MM.1S (cell line): ENCODE measurements around the gene TMEM106A.
A peak's percentile ranks its signal among the peaks of the same experiment; 100 is the strongest.

ENCODE experiments used
- DNase-seq: peaks from one replicate; pipeline ENCODE4 v3.0.0-alpha.2; 2015
- H2AFZ ChIP-seq: fragments of 300-600 bp; sonication (generic); 2 replicates; pipeline ENCODE4 v1.6.0; 2016; ENCODE audit warnings: antibody characterized with exemption, low read length
- H3F3A ChIP-seq: fragments of 300-600 bp; sonication (generic); 2 replicates; pipeline ENCODE4 v1.6.1; 2016; ENCODE audit warnings: mild to moderate bottlenecking, antibody characterized with exemption, low read length, moderate library complexity, mixed read lengths; ENCODE audit not compliant: insufficient read depth
- H3K27ac ChIP-seq: fragments of 300-600 bp; sonication (generic); 2 replicates; pipeline ENCODE4 v1.5.1; 2016; ENCODE audit warnings: mild to moderate bottlenecking, low read length
- H3K27me3 ChIP-seq: fragments of 300-600 bp; sonication (generic); replicated peaks from 2 replicates; pipeline ENCODE4 v1.6.0; 2016; ENCODE audit warnings: low read length; ENCODE audit not compliant: insufficient read depth
- H3K36me3 ChIP-seq: fragments of 300-600 bp; sonication (generic); replicated peaks from 2 replicates; pipeline ENCODE4 v1.6.1; 2016; ENCODE audit warnings: mild to moderate bottlenecking, low read length, mixed read lengths; ENCODE audit not compliant: insufficient read depth
- H3K4me1 ChIP-seq: fragments of 300-600 bp; sonication (generic); 2 replicates; pipeline ENCODE4 v1.6.1; 2016; ENCODE audit warnings: low read length, mixed read lengths
- H3K4me2 ChIP-seq: fragments of 300-600 bp; sonication (generic); 2 replicates; pipeline ENCODE4 v1.6.0; 2016; ENCODE audit warnings: low read depth, low read length
- H3K4me3 ChIP-seq: fragments of 300-600 bp; sonication (generic); 2 replicates; pipeline ENCODE4 v1.5.1; 2016; ENCODE audit warnings: low read length, mixed read lengths
- H3K79me2 ChIP-seq: fragments of 300-600 bp; sonication (generic); 2 replicates; pipeline ENCODE4 v1.6.1; 2016; ENCODE audit warnings: mixed run types, low read length, mixed read lengths
- H3K9ac ChIP-seq: fragments of 300-600 bp; sonication (generic); 2 replicates; pipeline ENCODE4 v1.6.1; 2016; ENCODE audit warnings: low read length, mixed read lengths
- H3K9me2 ChIP-seq: fragments of 300-600 bp; sonication (generic); replicated peaks from 2 replicates; pipeline ENCODE4 v1.6.1; 2016; ENCODE audit warnings: mild to moderate bottlenecking, low read length, mixed read lengths; ENCODE audit not compliant: insufficient read depth
- H3K9me3 ChIP-seq: fragments of 300-600 bp; sonication (generic); replicated peaks from 2 replicates; pipeline ENCODE4 v1.6.1; 2016; ENCODE audit warnings: mild to moderate bottlenecking, low read length, mixed read lengths; ENCODE audit not compliant: insufficient read depth
- H4K20me1 ChIP-seq: fragments of 300-600 bp; sonication (generic); 2 replicates; pipeline ENCODE4 v1.6.1; 2016; ENCODE audit warnings: mild to moderate bottlenecking, low read length, moderate library complexity, mixed read lengths; ENCODE audit not compliant: insufficient read depth
- EZH2 ChIP-seq: fragments of 300-600 bp; sonication (generic); optimal IDR thresholded peaks from 2 replicates; pipeline ENCODE3; 2017; ENCODE audit warnings: low read depth, mild to moderate bottlenecking, antibody characterized with exemption, low read length, mixed read lengths
- EZH2phosphoT487 ChIP-seq: fragments of 300-600 bp; sonication (generic); IDR thresholded peaks from 2 replicates; pipeline ENCODE4 v1.6.1; 2018; ENCODE audit warnings: antibody characterized with exemption, low read length
- TF ChIP-seq, protein P1 (sequence below): fragments of 300-600 bp; sonication (generic); IDR thresholded peaks from 2 replicates; pipeline ENCODE4 v1.5.1; 2016; ENCODE audit warnings: antibody characterized with exemption, low read length, mixed read lengths

The TMEM106A gene

DNA sequence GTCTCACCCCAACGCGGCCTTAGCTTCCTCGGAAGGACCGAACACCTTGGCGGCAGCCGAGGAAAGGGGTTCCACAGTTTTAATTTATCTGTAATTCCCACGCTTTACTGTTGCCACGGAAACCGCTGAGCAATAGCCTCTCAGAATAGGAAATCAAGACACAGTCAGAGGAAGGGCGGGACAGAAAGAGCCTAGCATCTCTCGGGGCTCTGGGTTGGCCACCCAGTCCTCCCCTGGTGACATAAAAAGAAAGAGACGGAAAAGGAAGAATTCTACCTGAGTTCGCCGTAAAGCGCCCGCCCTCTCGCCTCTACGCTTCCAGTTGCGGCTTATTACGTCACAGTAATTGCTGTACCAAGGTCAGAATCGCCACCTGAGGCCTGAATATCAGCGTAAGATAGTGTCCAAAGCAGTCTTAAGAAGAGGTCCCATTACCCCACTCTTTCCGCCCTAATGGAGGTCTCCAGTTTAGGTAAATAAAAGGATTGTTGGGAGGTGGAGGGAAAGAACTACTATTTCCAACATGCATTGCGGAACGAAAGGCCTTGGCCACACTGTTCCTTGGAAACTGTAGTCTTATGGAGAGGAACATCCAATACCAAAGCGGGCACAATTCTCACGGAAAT is 41.4 kb upstream of the TMEM106A start:
- Histone ChIP-seq H4K20me1 (no peaks in the 10 kb centered on the region), H3K36me3 (no peaks in the 10 kb centered on the region), H3F3A (peaks cover 14% of the 10 kb centered on the region; the same call in 1 of the 2 replicates), H3K9me2 (no peaks in the 10 kb centered on the region), H3K4me3 (peak overlapping the region; percentile 83), H3K9me3 (no peaks in the 10 kb centered on the region), H3K4me1 (peaks cover 8% of the 10 kb centered on the region), H3K27me3 (no peaks in the 10 kb centered on the region), H3K9ac (peak overlapping the region; percentile 89), H3K4me2 (peak overlapping the region; percentile 81), H2AFZ (peak overlapping the region; percentile 70), H3K27ac (peak overlapping the region; percentile 95), H3K79me2 (peaks cover 60% of the 10 kb centered on the region)
- peak; percentile 96 for DNase-seq
- TF ChIP-seq EZH2 (no peak), EZH2phosphoT487 (no peak)
- TF ChIP-seq, protein P1, sequence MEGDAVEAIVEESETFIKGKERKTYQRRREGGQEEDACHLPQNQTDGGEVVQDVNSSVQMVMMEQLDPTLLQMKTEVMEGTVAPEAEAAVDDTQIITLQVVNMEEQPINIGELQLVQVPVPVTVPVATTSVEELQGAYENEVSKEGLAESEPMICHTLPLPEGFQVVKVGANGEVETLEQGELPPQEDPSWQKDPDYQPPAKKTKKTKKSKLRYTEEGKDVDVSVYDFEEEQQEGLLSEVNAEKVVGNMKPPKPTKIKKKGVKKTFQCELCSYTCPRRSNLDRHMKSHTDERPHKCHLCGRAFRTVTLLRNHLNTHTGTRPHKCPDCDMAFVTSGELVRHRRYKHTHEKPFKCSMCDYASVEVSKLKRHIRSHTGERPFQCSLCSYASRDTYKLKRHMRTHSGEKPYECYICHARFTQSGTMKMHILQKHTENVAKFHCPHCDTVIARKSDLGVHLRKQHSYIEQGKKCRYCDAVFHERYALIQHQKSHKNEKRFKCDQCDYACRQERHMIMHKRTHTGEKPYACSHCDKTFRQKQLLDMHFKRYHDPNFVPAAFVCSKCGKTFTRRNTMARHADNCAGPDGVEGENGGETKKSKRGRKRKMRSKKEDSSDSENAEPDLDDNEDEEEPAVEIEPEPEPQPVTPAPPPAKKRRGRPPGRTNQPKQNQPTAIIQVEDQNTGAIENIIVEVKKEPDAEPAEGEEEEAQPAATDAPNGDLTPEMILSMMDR: no peak

DNA sequence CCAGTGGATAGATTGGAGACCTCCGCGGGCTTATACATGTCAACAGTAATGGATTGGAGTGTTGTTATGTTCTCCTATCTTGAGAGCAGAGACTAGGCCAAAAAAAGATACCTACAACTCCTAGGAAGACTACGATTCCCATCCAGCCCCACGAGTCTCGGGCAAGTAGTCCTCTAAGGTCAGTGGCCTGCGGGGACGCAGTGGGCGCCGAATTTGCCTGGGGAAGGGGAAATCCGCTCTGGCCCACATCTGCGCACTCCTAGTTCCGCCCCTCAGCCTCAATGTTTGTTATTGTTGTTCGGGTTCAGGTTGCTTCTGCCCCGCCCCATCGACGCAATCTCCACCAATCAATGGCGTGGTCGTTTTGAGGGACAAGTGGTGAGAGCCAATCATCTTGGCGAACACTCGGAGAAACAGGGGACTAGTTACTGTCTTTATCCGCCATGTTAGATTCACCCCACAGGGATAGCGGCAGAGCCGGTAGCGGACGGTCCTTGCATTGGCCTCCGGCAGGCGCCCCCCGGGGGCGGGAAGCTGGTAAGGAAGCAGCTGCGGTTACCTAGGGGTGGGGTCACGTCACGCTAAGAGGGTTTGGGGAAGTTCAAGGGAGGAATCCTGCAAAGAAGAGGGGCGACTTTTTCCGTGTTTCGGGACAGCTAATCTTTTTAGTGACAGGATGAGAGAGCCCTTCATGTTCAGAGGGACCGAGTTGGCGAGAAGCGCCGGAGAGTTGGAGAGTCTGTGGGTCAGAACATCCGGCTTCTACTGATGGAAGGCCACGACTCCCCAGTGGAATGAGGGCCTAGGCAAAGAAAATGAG is 40.7 kb upstream of the TMEM106A start, which contains the start of gene NBR1:
TSS of gene NBR1 (plus strand) at position 449 of the 820 bp plus-strand sequence. CDS start 4,586 bp downstream, outside the sequence.
- H3K79me2 ChIP-seq: peaks cover 63% of the 10 kb centered on the region
- DNase-seq: peak; percentile 96
- H2AFZ ChIP-seq: peak within 1 kb of the TSS; percentile 70
- H3K9me3 ChIP-seq: no peaks in the 10 kb centered on the region
- H3K4me3 ChIP-seq: peak within 1 kb of the TSS; percentile 83
- H3K4me2 ChIP-seq: peak within 1 kb of the TSS; percentile 81
- no peaks in the 10 kb centered on the region for H3K9me2 ChIP-seq
- H3K4me1 ChIP-seq: peaks cover 15% of the 10 kb centered on the region
- no peaks in the 10 kb centered on the region for H4K20me1 ChIP-seq
- peak within 1 kb of the TSS; percentile 89 for H3K9ac ChIP-seq
- H3F3A ChIP-seq: peaks cover 18% of the 10 kb centered on the region; the same call in 1 of the 2 replicates
- TF ChIP-seq EZH2phosphoT487 (no peak), EZH2 (no peak)
- TF ChIP-seq, protein P1: no peak; the same call in 1 of the 2 replicates
- no peaks in the 10 kb centered on the region for H3K36me3 ChIP-seq
- peak within 1 kb of the TSS; percentile 95 for H3K27ac ChIP-seq
- no peaks in the 10 kb centered on the region for H3K27me3 ChIP-seq

DNA sequence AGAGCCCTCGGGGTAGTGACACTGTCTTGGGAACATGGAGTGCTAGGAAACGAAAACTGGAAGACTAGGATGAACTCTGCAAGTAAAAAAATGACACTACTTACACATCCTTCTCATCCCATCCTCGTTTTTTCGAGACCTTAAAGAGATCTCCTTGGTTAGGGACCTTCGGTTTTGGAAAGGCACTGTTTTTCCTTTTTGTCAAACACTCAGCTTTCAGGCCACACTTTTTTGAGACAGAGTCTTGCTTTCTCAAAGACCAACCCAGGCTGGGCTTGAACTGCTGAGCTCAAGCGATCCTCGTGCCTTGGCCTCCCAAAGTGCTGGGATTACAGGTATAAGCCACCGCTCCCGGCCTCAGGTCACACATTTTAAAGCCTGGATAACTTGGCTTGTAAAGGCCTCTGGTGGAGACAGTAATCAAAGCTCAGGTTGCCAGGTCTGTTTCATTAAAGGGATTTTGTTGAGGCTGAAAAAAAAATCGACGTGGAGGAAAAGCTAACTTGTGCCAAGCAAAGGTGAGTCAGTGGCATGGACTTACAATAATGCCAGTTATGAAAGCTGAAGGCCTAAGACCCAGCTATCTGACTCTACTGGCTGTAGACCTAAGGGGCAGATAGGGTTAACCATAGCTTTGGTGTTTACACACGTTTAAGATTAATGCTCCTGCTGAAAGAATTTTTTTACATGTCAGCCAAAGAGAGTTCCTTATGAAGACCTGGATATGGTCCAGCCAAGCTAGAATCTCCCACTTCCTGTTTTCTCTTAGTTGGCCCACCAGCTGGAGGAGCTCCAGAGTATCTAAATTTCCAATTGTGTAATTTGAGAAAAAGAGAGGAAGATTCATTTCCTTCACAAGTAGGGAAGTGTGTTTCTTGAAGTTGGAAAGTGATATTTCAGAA is 39.8 kb upstream of the TMEM106A start:
- no peaks in the 10 kb centered on the region for H3K9me2 ChIP-seq
- H3K4me3 ChIP-seq: peak overlapping the region; percentile 83
- TF ChIP-seq EZH2phosphoT487 (no peak), EZH2 (no peak)
- TF ChIP-seq, protein P1: no peak
- DNase-seq: peak; percentile 11
- H3K4me1 ChIP-seq: peaks cover 21% of the 10 kb centered on the region
- peak overlapping the region; percentile 58 for H2AFZ ChIP-seq
- no peaks in the 10 kb centered on the region for H3K36me3 ChIP-seq
- no peaks in the 10 kb centered on the region for H3K27me3 ChIP-seq
- H3F3A ChIP-seq: peaks cover 22% of the 10 kb centered on the region; the same call in 1 of the 2 replicates
- no peaks in the 10 kb centered on the region for H4K20me1 ChIP-seq
- H3K4me2 ChIP-seq: peak overlapping the region; percentile 81
- peaks cover 64% of the 10 kb centered on the region for H3K79me2 ChIP-seq
- H3K9me3 ChIP-seq: no peaks in the 10 kb centered on the region
- peak overlapping the region; percentile 95 for H3K27ac ChIP-seq
- peak overlapping the region; percentile 89 for H3K9ac ChIP-seq
